Left kidney (tissue), 8 donors: ENCODE data around the gene GATA6. TPM values are rescaled to one million over a fixed set of nuclear protein-coding genes. Genes with fewer than 3 reads are reported as not detected.
A peak's percentile ranks its signal among the peaks of the same experiment; 100 is the strongest.

Experiments used
- DNase-seq: peaks from one replicate; pipeline ENCODE4 v3.0.0-alpha.2; 2013
- long read RNA-seq, 8 donors: transcript quantifications; one replicate each; lab custom pipeline, GENCODE V29; 2026
- polyA plus RNA-seq: library from polyadenylated mRNA; unstranded; fragments of 120-200 nt; gene quantifications from one replicate; pipeline ENCODE4 v1.2.1, GENCODE V29; 2013; ENCODE audit not compliant: insufficient read length

GATA6 gene
- 7.3 TPM for polyA plus RNA-seq
- long read RNA-seq, donor 1, transcript GATA6-201 (7 exons, 3,770 nt): major isoform, 7 of 7 reads
- long read RNA-seq, donor 1, partial matches to known transcripts: 0 of 7 reads
- long read RNA-seq, donor 1, other reads (novel, unspliced or antisense): 0 of 7 reads
- long read RNA-seq, donor 2, transcript GATA6-201 (7 exons, 3,770 nt): major isoform, 5 of 6 reads
- long read RNA-seq, donor 2, partial matches to known transcripts: 0 of 6 reads
- long read RNA-seq, donor 2, other reads (novel, unspliced or antisense): 0 of 6 reads
- long read RNA-seq, donor 3, partial matches to known transcripts: 0 of 1 reads
- long read RNA-seq, donor 3, other reads (novel, unspliced or antisense): 0 of 1 reads
- long read RNA-seq, donor 4: 0 reads
- long read RNA-seq, donor 5, partial matches to known transcripts: 0 of 6 reads
- long read RNA-seq, donor 5, other reads (novel, unspliced or antisense): 0 of 6 reads
- long read RNA-seq, donor 6, partial matches to known transcripts: 0 of 4 reads
- long read RNA-seq, donor 6, other reads (novel, unspliced or antisense): 0 of 4 reads
- long read RNA-seq, donor 7, transcript GATA6-201 (7 exons, 3,770 nt): major isoform, 6 of 10 reads
- long read RNA-seq, donor 7, partial matches to known transcripts: 0 of 10 reads
- long read RNA-seq, donor 7, other reads (novel, unspliced or antisense): 0 of 10 reads
- long read RNA-seq, donor 8: 0 reads

DNA sequence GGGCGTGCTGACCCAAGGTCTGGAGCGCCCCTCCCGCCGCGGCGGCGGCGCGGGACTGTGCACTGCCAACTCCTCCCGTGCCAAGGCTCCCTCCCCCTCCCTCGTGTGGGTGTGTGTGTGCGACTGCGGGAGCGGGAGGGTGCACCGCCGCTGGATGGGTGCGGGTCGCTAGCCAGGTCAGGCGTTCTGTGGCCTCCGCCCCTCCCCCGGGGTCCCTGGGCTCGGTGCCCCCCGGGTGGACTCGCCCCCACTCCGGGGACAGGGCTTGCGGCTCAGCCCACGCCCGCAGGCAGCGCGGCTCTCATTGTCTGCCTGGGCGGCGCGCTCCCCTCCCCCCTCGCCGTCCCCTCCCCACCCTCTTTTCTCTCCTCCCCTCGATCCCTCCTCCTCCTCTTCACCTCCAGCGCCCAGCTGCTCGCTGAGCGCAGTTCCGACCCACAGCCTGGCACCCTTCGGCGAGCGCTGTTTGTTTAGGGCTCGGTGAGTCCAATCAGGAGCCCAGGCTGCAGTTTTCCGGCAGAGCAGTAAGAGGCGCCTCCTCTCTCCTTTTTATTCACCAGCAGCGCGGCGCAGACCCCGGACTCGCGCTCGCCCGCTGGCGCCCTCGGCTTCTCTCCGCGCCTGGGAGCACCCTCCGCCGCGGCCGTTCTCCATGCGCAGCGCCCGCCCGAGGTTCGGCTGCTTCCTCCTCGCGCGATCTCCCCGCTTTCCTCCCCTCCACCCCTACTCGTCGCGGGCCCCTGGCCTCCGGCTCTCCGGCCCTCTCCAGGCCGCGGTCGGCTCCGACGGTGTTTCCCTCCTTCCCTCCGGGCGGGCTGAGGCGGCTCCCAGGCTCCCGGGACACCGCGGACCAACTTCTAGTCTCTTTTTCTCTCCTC, at the start of gene GATA6:
Gene GATA6, plus strand, starts transcription at position 579 of the 878 bp plus-strand sequence. CDS start 1,556 bp downstream, outside the sequence.
- DNase-seq: peak; percentile 81

DNA sequence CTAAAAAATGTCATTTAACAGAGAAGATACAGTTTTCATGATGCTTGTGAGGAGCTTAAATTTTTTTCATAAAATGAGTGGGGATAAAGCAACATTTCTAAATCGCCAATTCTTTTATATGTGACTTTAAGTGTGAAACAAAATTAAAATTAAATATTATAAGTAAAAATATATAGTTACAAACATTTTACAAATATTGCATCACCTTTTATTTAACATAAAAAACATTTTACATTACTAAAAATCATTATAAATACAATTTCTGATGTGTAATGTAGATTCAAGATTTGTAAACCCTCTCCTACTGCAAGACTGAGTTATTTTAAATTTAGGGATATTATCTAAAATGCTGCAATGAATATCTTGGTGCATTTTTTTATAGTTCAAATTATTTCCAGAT, 44.4 kb upstream of the GATA6 start:
- DNase-seq: no peak

DNA sequence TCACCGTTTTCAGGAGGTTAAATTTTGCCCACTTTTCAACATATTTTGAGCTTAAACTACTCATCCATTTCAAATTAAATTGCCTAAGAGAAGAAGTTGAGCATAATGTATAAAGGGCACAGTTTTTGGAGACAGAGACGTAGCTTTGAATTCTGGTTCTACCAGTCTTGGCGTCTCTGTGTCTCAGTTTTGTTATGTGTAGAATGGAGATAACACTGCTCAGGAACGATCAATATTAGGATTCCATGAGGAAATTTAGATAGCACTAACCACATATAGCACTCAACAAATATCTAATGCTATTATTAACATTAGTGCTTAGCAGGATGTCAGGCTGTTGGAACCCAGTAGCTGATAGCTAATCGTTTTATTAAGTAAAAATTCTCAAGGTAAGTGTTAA, 40.4 kb upstream of the GATA6 start:
- no peak for DNase-seq

DNA sequence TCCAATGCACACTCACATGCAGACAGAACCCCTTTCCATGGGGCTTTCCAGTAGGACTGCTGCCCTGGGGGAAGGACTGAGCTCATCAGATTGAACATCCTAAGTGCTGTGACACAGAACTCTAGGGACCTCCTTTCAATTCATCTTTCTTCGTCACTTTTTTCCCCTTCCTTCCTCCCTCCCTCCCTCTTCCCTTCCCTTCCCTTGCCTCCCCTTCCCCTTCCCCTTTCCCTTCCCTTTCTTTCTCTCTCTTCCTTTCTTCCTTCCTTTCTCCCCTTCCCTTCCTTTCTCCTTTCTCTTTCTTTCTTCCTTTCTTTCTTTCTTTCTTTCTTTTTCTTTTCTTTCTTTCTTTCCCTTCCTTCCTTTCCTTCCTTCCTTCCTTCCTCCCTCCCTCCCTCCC, 39.6 kb upstream of the GATA6 start:
- DNase-seq: no peak

DNA sequence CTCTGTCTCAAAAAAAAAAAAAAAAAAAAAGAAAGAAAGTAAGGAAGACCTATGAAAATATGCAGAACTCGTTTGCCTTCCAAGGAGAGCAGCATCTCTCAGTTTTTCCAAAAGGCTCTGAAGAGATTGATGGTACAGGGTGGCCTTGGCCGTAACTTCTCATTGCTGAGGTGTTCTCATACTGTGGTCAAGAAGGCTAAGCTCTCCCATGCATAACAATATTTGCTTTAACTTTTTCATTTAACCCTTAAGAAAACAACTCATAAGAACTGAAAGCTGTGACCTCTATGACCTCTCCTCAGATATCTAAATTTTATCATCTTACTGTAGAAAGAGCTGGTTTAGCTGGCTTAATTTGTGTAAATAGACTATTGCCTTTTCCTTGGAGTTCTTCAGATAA, 37.1 kb upstream of the GATA6 start:
- no peak for DNase-seq

DNA sequence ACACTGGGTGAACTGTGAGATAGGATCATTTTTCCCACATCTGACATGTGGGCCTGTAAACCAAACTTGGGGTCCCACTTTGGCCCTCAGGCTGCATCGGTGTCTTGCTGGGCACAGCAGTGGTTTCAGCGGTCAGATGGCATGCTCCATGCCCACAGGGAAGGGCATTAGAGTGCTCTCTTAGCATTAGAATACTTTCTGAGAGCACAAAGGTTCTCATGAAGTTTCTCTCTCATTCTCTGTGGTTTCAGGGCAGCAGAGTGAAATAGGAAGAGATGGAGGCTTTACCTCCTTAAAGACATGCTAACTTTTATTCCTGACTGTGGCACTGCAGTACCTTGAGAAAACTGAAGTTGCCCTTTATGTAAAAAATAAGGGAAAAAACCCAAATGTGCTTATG, 36.6 kb upstream of the GATA6 start:
- DNase-seq: no peak

DNA sequence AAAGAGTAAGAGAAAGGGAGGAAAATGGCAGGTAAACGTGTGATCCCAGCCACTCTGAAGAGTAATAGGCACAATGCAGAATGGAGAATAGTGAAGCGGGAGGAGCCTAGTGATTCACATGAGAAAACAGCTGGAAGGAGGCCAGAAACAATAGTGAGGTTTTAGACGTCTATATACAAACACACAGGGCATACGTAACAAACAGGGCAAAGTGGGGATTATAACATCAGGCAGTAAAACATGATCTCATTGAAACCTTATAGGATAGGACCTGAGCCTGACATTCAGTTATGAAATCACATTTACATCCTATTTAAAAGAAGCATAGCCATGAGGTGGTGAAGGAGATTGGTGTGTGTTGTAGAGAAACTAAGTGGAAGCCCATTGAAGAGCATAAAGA, 33.0 kb upstream of the GATA6 start:
- DNase-seq: peak; percentile 19

DNA sequence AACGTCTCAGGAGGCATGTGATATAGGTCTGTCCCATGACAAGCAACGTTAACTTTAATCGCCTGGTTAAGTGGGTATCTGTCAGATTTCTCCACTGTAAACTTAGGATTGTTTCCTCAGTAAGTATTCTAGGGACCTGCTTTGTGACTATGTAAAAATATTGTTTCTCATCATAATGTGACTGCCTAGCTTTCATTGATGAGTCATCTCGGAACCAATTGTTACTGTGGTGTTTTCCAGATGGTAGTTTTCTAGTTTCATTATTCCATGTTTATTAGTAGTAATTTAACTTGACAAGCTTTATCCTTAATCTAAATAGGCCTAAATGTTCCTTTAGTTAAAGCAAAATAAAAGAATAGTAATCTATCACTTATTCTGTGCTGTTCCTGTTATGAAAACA, 28.2 kb upstream of the GATA6 start:
- no peak for DNase-seq

DNA sequence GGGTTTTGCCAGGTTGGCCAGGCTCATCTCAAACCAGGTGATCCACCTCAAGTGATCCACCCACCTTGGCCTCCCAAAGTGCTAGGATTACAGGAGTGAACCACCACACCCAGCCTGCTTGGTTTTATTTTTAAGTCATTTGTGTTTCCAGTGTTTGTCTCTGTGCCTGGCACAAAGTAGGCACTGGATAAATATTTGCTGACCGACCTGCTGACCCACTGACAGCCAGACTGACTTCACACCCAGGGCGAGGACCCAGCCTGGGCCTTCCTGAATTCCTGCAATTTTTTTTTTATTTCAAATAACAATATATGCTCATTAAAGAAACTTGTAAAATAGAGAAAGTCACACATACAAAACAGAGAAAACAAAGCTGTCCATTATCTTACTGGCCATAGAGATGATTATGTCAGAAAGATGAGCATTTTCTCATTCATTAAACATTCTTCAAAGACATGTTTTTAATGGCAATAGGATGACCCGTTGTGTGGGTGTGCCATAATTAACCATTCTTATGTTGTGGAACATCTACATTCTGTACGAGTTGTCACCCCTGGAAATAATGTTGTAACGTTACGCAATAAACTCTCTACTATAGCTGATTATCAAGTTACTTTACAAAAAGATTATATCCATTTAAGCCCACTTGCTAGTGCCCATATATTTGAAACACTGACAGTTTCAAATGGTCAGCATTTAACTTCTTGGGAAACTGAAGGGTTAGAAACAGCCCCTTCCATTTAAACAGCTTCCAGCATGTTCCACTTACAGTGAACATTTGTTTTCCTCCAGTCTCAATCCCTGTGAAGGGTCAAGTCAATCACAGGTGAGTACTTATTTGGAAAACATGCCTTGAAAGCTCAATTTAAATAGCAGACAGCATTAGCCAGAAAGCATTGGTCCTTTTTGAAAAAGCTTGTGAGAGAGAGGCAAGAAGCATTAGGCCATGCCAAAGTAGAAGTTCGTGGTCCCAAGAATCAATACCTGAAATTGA, 25.7 kb upstream of the GATA6 start:
- DNase-seq: no peak

DNA sequence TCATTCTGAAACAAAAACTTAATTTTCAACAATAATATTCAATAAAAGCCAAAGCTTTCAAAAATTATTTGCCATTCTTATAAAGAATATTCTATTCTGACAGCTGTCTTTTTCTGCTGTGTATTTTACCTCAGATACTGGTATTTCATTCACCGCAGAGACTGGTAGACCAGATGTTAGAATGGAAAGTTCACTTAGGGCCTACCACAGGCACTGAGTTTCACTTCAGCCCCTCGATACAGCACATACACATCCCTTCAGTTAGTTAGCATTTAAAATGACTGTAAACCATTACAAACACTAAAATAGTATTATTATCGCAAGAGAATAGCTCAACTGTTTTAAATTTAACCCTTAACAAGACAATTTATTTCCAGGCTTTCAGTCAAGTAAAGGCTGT, 24.2 kb upstream of the GATA6 start:
- no peak for DNase-seq

DNA sequence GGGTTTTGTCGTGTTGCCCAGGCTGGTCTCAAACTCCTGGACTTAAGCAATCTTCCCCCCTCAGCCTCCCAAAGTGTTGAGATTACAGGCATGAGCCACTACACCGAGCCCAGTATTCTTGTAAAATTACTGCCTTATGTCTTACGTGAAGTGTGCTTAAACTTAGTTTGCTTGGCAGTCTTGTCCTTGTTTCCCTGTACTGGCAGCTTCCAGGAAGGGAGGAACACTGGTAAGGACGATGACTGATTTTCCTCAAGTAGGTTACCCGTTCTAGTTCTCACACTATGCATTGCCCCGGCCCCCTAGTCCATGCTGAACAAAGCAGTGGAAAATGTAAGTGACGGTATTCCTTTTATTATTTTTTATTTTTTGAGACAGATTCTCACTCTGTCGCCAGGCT, 19.7 kb upstream of the GATA6 start:
- DNase-seq: no peak

DNA sequence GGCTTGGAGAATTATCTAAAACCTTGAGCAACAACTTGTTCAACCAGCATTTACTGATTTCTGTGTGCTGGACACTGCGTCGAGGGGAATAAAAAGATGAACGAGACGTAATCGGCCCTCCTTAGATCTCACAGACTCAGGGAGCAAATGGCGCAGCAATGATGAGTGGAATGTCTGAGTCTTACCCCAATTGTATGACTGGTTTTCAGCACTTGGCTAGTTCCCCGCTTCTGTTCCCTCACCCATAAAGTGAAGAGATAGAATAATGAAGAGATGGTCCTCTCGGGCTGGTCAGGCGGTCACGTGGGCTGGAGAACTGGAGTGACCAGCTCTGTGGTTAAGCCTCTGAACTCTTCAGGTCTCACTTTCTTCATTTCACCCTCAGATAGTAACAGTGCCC, 17.3 kb upstream of the GATA6 start:
- no peak for DNase-seq

DNA sequence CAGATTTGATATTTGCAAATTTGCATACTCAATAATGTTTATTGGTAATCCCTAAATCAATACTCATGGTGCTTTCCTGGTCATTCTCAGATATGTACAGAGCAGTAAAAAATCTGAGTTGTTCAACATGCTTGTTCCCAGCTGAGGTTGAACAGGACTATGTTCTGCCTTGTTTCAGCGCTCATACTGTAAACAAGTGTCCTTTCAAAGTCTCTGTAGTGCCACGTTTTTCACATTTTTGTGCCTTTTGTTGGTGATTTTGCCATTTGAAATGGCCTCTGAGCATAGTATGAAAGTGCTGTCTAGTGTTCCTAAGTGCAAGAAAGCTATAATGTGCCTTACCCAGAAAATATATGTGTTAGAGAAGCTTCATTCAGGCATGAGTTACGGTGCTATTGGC, 16.0 kb upstream of the GATA6 start:
- no peak for DNase-seq

DNA sequence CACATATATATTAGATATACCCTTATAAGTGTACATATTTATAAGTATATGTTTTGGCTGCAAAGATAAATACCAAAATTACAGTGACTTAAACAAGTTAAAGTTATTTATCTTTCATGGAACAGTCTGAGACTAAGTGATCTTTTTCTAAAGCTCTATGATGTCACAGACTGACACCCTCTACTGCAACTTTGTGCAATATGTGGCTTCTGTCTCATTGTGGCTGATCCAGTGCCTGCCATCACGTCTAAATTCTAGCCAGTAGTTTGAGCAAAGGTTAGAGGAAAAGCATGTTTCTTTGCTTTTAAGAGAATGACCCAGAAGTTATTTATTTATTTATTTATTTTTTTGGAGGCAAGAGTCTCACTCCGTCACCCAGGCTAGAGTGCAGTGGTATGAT, 13.8 kb upstream of the GATA6 start:
- no peak for DNase-seq

DNA sequence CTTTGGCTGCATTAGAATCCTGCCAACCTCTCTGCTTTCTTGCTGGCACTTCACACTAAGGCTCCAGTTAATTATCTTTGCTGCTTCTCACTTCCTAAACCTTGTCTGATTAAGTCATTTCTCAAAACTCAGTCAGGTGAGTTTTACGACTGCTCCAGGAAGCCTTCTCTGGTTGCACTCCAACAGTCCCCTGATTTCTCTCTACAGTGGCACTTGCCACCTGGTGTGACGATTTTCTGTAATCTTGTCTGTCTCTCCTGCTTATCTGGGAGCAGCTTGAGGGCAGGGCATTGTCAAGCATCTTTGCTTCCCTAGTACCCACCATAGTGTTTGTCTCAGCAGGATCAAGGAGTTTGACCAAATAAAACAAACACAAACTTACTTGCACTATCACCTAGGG, 10.4 kb upstream of the GATA6 start:
- DNase-seq: no peak

DNA sequence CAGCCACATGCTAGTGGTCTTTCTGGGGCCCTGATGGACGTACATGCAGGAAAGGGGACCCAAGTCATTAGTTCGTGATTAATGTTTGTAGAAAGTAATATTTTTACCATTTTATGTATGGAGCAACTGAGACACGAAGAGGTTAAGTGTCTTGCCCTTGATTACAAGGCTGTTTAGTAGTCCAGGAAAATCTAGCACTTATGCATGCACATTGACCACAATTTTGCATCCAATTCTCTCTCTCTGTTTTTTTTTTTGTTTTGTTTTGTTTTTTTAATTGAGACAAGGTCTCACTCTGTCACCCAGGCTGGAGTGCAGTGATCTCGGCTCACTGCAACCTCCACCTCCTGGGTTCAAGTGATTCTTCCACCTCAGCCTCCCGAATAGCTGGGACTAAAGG, 8.3 kb upstream of the GATA6 start:
- no peak for DNase-seq

DNA sequence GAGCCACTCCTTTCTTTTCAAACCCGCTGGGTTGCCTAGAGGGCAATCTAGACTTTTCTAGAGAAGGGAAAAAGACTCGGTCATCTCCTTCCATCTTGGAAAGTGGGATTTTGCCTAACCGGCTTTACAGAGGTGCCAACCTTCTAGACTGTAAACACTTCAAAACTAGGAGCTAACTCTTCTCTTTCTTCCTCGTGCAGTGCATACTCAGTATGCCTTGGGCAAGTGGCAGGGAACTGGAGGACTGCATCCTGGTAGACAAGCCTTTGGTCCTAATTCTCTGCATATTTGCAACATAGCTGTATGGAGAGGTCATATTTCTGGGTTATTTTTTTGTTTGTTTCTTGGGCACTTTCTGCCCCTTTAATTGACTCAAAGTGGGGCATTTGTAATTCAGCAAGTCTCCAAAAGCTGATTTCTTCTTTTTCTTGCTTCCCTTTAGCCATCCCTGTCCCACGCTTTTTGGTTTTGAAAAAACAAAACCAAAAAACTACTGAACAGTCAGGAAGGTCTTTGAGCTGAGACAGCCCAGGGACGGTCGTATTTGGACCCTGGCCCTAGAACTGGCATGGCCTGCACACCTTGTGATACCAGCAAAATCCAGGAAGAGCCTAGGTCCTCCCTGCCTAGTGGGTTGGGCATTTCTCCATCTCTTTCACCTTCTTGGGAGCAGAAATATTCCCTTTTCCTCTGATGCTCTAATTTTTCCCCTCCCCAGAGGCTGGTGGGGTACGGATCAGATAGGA, 5.8 kb upstream of the GATA6 start:
- no peak for DNase-seq

DNA sequence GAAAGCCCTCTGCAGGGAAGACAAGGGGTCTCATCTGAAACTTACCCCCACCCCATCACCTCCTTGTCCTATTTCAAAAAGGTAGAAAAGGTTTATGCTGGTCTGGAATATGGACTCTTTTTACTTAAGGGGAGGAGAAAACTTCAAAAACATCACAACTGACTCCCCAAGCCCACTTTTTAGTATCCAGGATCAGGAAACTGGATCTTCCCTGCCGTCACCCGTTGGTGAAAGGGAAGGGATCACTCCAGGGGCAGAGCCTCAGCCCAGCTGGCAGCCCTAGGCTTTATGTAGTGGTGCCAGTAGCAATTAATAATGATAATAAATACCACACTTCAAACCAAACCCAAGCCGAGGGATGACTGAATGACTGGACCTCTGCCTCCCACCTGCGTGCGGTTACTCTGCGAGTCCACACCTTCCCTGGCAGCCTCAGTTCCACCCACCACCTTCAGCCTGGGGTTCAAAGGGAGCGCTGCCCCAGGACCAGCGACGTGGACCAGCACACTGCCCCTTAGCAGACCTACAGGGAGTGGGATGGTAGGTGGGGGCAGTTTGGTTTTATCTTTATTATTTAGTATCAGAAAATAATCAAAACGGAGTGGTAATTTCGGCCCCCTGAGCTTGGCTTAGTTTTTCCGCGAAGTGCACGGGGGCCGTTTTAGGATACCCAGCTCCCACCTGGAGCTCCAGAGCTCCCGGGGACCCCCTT, 4.9 kb upstream of the GATA6 start:
- DNase-seq: no peak

DNA sequence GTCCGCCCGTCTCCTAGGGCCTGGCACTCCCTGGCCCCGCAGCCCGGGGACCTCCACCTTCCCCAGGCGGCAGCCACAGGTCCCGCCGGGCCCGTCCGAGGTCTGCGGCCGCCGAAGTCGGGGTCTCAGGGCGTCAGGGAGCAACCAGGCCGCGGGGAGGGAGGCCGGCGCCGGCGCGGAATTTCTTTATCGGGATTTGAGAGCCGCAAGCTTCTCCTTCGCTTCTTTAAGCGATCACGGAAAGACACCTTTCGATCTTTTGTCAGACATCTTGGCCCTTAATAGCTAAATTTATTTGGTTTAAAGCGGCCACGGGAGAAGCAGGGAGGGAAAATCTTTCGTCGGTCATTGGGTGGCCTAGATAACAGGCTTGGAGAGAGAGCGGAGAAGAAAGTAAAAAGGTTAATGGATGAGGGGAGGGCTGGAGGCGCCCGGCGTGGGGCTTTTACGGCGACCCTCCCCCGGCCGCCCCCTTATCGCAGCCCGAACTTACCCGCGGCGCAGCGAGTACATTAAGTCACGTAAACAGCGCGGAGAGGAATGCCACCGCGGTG, 4.3 kb upstream of the GATA6 start:
- no peak for DNase-seq

DNA sequence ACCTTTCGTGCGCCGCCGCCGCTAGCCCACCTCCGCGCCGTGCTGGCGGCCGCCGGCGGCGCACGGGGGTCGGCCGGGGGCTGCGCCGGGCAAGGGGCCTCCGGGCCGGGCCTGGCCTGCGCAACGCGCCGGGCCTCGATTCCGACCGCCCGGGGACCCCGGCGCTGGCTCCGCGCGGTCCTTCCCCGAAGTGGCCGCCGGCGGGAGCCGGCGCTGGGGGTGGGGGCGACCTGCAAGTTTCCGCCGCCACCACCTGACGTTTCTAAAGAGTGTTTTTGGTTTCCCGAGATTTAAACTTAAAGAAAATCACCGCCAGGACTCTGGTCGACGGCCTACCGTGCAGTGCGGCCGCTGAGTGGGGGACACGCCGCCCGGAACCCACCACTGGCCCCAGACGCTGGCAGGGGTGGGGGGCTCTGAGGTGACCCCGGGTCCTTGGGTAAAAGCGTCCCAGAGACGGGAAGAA, 3.8 kb upstream of the GATA6 start:
- no peak for DNase-seq
